Diencephalon (tissue), 1 donor: ENCODE measurements around the gene KLRB1. TPM values are rescaled to one million over a fixed set of nuclear protein-coding genes. Genes with fewer than 3 reads are reported as not detected.

Experiments
- small RNA-seq: library from RNA; depleted of rRNA; stranded (forward); fragments of <200 nt; gene quantifications from one replicate; pipeline ENCODE3, GENCODE V24; 2014
- total RNA-seq: library from RNA; depleted of rRNA; stranded (reverse); fragments of >200 nt; gene quantifications from one replicate; pipeline ENCODE4 v1.2.3, GENCODE V29; 2014

KLRB1 gene
- not detected for total RNA-seq

GRCh38 chr12:9607716-9608115, at the start of gene KLRB1:
TSS of gene KLRB1 (minus strand) at chr12:9607916. CDS start at chr12:9607839, 77 bp downstream.

Small RNAs within 50 kb of the gene (small RNA-seq; reads per million reads assigned to genes)
- gene AC010186.4 (not detected), gene RNU6-700P (not detected)

Other genes with a start within 250 kb of the KLRB1 start
- 10.1 TPM for gene CLEC2D, start 61.8 kb upstream of the KLRB1 start, total RNA-seq
- gene CLECL1, start 125.2 kb upstream of the KLRB1 start, total RNA-seq: not detected
- 1.2 TPM for gene CD69, start 153.0 kb upstream of the KLRB1 start, total RNA-seq
- 0.46 TPM for gene KLRF1, start 219.6 kb upstream of the KLRB1 start, total RNA-seq